Chondrocyte (in vitro differentiated cells): Measurements from ENCODE around the gene DNAJB8. TPM values are rescaled to one million over a fixed set of nuclear protein-coding genes. Genes with fewer than 3 reads are reported as not detected.

Source experiments
- DNase-seq: peaks from one replicate; pipeline ENCODE4 v3.0.0; 2021; ENCODE audit warnings: mixed read lengths, low spot score
- H3K27ac Mint-ChIP-seq: one replicate; pipeline ENCODE4 v1.8.0; 2021; ENCODE audit warnings: mild to moderate bottlenecking, moderate library complexity, mixed read lengths; ENCODE audit not compliant: unreplicated experiment
- H3K27me3 Mint-ChIP-seq: 2 replicates; pipeline ENCODE4 v1.8.0; 2021; ENCODE audit warnings: low read depth, mixed read lengths
- H3K36me3 Mint-ChIP-seq: 2 replicates; pipeline ENCODE4 v1.8.0; 2021; ENCODE audit warnings: low read depth, mixed read lengths
- H3K4me1 Mint-ChIP-seq: 2 replicates; pipeline ENCODE4 v1.8.0; 2021; ENCODE audit warnings: low read depth, mild to moderate bottlenecking, mixed read lengths
- H3K4me3 Mint-ChIP-seq: one replicate; pipeline ENCODE4 v1.8.0; 2021; ENCODE audit warnings: mild to moderate bottlenecking, moderate library complexity, mixed read lengths; ENCODE audit not compliant: unreplicated experiment
- H3K9me3 Mint-ChIP-seq: 2 replicates; pipeline ENCODE4 v1.8.0; 2021; ENCODE audit warnings: low read depth, mixed read lengths
- CTCF ChIP-seq: fragments of 200-600 bp; sonication (generic); IDR thresholded peaks from 2 replicates; pipeline ENCODE4 v1.5.0; 2021; ENCODE audit warnings: antibody characterized with exemption, mild to moderate bottlenecking, moderate library complexity
- total RNA-seq: library from RNA; stranded (reverse); gene quantifications from 3 replicates; pipeline ENCODE4 v1.2.1, GENCODE V29; 2021

The DNAJB8 gene
- total RNA-seq, 1 donor from 2014 or later: not detected

GRCh38 chr3:128443771-128444170 lies 22.9 kb downstream of the DNAJB8 start:
- Mint-ChIP-seq H3K9me3 (no peaks in the 10 kb centered on the region), H3K4me1 (peaks cover 9% of the 10 kb centered on the region), H3K27me3 (peaks cover 51% of the 10 kb centered on the region), H3K4me3 (no peak overlapping the region), H3K27ac (no peak overlapping the region), H3K36me3 (peaks cover 2% of the 10 kb centered on the region)
- no peak for DNase-seq
- no peak for TF ChIP-seq CTCF

GRCh38 chr3:128442949-128443348 lies 23.7 kb downstream of the DNAJB8 start:
- Mint-ChIP-seq H3K36me3 (peaks cover 2% of the 10 kb centered on the region), H3K4me1 (peaks cover 9% of the 10 kb centered on the region), H3K9me3 (no peaks in the 10 kb centered on the region), H3K4me3 (no peak overlapping the region), H3K27me3 (peaks cover 46% of the 10 kb centered on the region), H3K27ac (no peak overlapping the region)
- DNase-seq: no peak
- no peak for TF ChIP-seq CTCF

GRCh38 chr3:128442070-128442469 lies 24.6 kb downstream of the DNAJB8 start:
- no peak overlapping the region for H3K4me3 Mint-ChIP-seq
- DNase-seq: no peak
- peaks cover 48% of the 10 kb centered on the region for H3K27me3 Mint-ChIP-seq
- H3K36me3 Mint-ChIP-seq: no peaks in the 10 kb centered on the region
- H3K4me1 Mint-ChIP-seq: peaks cover 9% of the 10 kb centered on the region
- no peaks in the 10 kb centered on the region for H3K9me3 Mint-ChIP-seq
- TF ChIP-seq CTCF: no peak
- H3K27ac Mint-ChIP-seq: no peak overlapping the region

GRCh38 chr3:128439226-128439625 lies 27.5 kb downstream of the DNAJB8 start:
- Mint-ChIP-seq H3K27ac (no peak overlapping the region), H3K9me3 (peaks cover 5% of the 10 kb centered on the region), H3K36me3 (no peaks in the 10 kb centered on the region), H3K27me3 (peaks cover 53% of the 10 kb centered on the region), H3K4me3 (no peak overlapping the region), H3K4me1 (peaks cover 9% of the 10 kb centered on the region)
- DNase-seq: no peak
- TF ChIP-seq CTCF: no peak

GRCh38 chr3:128438488-128439072 lies 28.1 kb downstream of the DNAJB8 start:
- Mint-ChIP-seq H3K4me1 (peaks cover 9% of the 10 kb centered on the region), H3K9me3 (peaks cover 5% of the 10 kb centered on the region)

More at GRCh38 chr3:128438488-128439072, 28.1 kb downstream of the DNAJB8 start:
- peaks cover 52% of the 10 kb centered on the region for H3K27me3 Mint-ChIP-seq
- no peak overlapping the region for H3K4me3 Mint-ChIP-seq
- H3K36me3 Mint-ChIP-seq: no peaks in the 10 kb centered on the region
- no peak for DNase-seq
- TF ChIP-seq CTCF: peak; percentile 59
- no peak overlapping the region for H3K27ac Mint-ChIP-seq
